MM.1S (cell line): ENCODE data around the gene SLC2A3.
"Not testable (repeated sequence)": the region's sequence is repeated elsewhere in the genome, so short reads cannot be mapped to it uniquely, and the experiment has no call there.

Experiments used
- DNase-seq: peaks from one replicate; pipeline ENCODE4 v3.0.0-alpha.2; 2015
- H2AFZ ChIP-seq: fragments of 300-600 bp; sonication (generic); 2 replicates; pipeline ENCODE4 v1.6.0; 2016; ENCODE audit warnings: antibody characterized with exemption, low read length
- H3F3A ChIP-seq: fragments of 300-600 bp; sonication (generic); 2 replicates; pipeline ENCODE4 v1.6.1; 2016; ENCODE audit warnings: mild to moderate bottlenecking, antibody characterized with exemption, low read length, moderate library complexity, mixed read lengths; ENCODE audit not compliant: insufficient read depth
- H3K27ac ChIP-seq: fragments of 300-600 bp; sonication (generic); 2 replicates; pipeline ENCODE4 v1.5.1; 2016; ENCODE audit warnings: mild to moderate bottlenecking, low read length
- H3K27me3 ChIP-seq: fragments of 300-600 bp; sonication (generic); replicated peaks from 2 replicates; pipeline ENCODE4 v1.6.0; 2016; ENCODE audit warnings: low read length; ENCODE audit not compliant: insufficient read depth
- H3K36me3 ChIP-seq: fragments of 300-600 bp; sonication (generic); replicated peaks from 2 replicates; pipeline ENCODE4 v1.6.1; 2016; ENCODE audit warnings: mild to moderate bottlenecking, low read length, mixed read lengths; ENCODE audit not compliant: insufficient read depth
- H3K4me1 ChIP-seq: fragments of 300-600 bp; sonication (generic); 2 replicates; pipeline ENCODE4 v1.6.1; 2016; ENCODE audit warnings: low read length, mixed read lengths
- H3K4me2 ChIP-seq: fragments of 300-600 bp; sonication (generic); 2 replicates; pipeline ENCODE4 v1.6.0; 2016; ENCODE audit warnings: low read depth, low read length
- H3K4me3 ChIP-seq: fragments of 300-600 bp; sonication (generic); 2 replicates; pipeline ENCODE4 v1.5.1; 2016; ENCODE audit warnings: low read length, mixed read lengths
- H3K79me2 ChIP-seq: fragments of 300-600 bp; sonication (generic); 2 replicates; pipeline ENCODE4 v1.6.1; 2016; ENCODE audit warnings: mixed run types, low read length, mixed read lengths
- H3K9ac ChIP-seq: fragments of 300-600 bp; sonication (generic); 2 replicates; pipeline ENCODE4 v1.6.1; 2016; ENCODE audit warnings: low read length, mixed read lengths
- H3K9me2 ChIP-seq: fragments of 300-600 bp; sonication (generic); replicated peaks from 2 replicates; pipeline ENCODE4 v1.6.1; 2016; ENCODE audit warnings: mild to moderate bottlenecking, low read length, mixed read lengths; ENCODE audit not compliant: insufficient read depth
- H3K9me3 ChIP-seq: fragments of 300-600 bp; sonication (generic); replicated peaks from 2 replicates; pipeline ENCODE4 v1.6.1; 2016; ENCODE audit warnings: mild to moderate bottlenecking, low read length, mixed read lengths; ENCODE audit not compliant: insufficient read depth
- H4K20me1 ChIP-seq: fragments of 300-600 bp; sonication (generic); 2 replicates; pipeline ENCODE4 v1.6.1; 2016; ENCODE audit warnings: mild to moderate bottlenecking, low read length, moderate library complexity, mixed read lengths; ENCODE audit not compliant: insufficient read depth
- EZH2 ChIP-seq: fragments of 300-600 bp; sonication (generic); optimal IDR thresholded peaks from 2 replicates; pipeline ENCODE3; 2017; ENCODE audit warnings: low read depth, mild to moderate bottlenecking, antibody characterized with exemption, low read length, mixed read lengths
- EZH2phosphoT487 ChIP-seq: fragments of 300-600 bp; sonication (generic); IDR thresholded peaks from 2 replicates; pipeline ENCODE4 v1.6.1; 2018; ENCODE audit warnings: antibody characterized with exemption, low read length
- TF ChIP-seq, protein P1 (sequence below): fragments of 300-600 bp; sonication (generic); IDR thresholded peaks from 2 replicates; pipeline ENCODE4 v1.5.1; 2016; ENCODE audit warnings: antibody characterized with exemption, low read length, mixed read lengths

SLC2A3 gene

DNA sequence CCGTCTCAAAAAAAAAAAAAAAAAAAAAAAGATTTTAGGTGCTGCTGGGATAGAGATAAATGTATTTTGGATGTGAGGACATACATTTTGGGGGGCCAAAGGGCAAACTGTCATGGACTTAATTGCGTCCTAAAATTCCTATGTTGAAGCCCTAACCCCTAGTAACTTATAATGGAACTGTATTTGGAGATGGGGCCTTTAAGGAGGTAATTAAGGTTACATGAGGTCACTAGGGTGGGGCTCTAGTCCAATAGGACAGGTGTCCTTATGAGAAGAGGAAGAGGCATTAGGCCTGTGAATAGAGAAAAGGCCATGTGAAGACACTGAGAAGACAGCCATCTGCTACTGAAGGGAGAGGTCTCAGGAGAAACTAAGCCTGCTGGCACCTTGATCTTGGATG is 17.9 kb upstream of the SLC2A3 start:
- not testable (repeated sequence) for H2AFZ ChIP-seq, H3K27me3 ChIP-seq, DNase-seq, H3K9ac ChIP-seq, H3K9me2 ChIP-seq, H3K36me3 ChIP-seq, H3K4me3 ChIP-seq, H3K4me2 ChIP-seq, H3K27ac ChIP-seq, H3K9me3 ChIP-seq, H4K20me1 ChIP-seq, H3K4me1 ChIP-seq, H3K79me2 ChIP-seq, H3F3A ChIP-seq

DNA sequence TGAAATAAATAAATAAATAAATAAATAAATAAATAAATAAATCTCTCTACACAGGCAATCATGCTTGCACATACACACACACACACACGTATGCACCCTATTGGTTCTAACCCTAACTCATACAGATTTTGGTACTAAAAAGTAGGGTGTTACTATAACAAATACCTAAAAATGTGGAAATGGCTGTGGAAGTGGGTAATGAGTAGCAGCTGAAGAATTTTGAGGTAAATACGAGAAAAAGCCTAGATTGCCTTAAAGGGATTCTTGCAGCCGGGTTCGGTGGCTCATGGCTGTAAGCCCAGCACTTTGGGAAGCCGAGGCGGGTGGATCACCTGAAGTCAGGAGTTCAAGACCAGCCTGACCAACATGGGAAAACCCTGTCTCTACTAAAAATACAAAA is 15.7 kb upstream of the SLC2A3 start:
- H3K4me2 ChIP-seq = no peak overlapping the region
- no peaks in the 10 kb centered on the region for H3F3A ChIP-seq

DNA sequence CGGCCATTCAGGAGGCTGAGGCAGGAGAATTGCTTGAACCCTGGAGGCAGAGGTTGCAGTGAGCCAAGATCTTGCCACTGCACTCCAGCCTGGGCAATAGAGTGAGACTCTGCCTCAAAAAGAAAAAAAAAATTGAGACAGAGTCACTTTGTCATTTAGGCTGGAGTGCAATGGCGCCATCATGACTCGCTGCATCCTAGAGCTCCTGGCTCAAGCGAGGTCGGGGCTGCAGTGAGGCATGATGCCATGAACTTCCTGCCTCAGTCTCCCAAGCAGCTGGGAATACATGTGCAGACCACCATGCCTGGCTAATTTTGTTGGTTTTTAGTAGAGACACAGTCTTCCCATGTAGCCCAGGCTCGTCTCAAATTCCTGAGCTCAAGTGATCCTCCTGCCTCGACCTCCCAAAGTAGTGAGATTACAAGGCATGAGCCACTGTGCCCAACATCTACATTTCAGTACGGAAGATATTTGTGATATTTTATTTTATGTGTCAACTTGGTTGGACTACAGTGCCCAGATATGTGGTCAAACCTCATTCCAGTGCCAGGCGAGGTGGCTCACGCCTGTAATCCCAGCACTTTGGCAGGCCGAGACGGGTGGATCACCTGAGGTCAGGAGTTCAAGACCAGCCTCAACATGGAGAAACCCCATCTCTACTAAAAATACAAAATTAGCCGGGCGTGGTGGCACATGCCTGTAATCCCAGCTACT is 14.4 kb upstream of the SLC2A3 start:
- H3K79me2 ChIP-seq, DNase-seq, H3K9me2 ChIP-seq, H2AFZ ChIP-seq, H3K27ac ChIP-seq, H3K4me3 ChIP-seq, H3K4me2 ChIP-seq, H3K4me1 ChIP-seq, H4K20me1 ChIP-seq, H3K9ac ChIP-seq, H3F3A ChIP-seq, H3K9me3 ChIP-seq, H3K27me3 ChIP-seq, H3K36me3 ChIP-seq: not testable (repeated sequence)

More for the DNA sequence above, 15.7 kb upstream of the SLC2A3 start:
- no peaks in the 10 kb centered on the region for H3K4me1 ChIP-seq
- no peak for DNase-seq
- H3K27ac ChIP-seq = no peak overlapping the region
- no peaks in the 10 kb centered on the region for H3K79me2 ChIP-seq
- H3K9ac ChIP-seq = no peak overlapping the region
- no peak overlapping the region for H3K4me3 ChIP-seq
- no peaks in the 10 kb centered on the region for H3K27me3 ChIP-seq
- no peaks in the 10 kb centered on the region for H3K36me3 ChIP-seq
- TF ChIP-seq EZH2 (no peak), EZH2phosphoT487 (no peak)
- TF ChIP-seq, protein P1, sequence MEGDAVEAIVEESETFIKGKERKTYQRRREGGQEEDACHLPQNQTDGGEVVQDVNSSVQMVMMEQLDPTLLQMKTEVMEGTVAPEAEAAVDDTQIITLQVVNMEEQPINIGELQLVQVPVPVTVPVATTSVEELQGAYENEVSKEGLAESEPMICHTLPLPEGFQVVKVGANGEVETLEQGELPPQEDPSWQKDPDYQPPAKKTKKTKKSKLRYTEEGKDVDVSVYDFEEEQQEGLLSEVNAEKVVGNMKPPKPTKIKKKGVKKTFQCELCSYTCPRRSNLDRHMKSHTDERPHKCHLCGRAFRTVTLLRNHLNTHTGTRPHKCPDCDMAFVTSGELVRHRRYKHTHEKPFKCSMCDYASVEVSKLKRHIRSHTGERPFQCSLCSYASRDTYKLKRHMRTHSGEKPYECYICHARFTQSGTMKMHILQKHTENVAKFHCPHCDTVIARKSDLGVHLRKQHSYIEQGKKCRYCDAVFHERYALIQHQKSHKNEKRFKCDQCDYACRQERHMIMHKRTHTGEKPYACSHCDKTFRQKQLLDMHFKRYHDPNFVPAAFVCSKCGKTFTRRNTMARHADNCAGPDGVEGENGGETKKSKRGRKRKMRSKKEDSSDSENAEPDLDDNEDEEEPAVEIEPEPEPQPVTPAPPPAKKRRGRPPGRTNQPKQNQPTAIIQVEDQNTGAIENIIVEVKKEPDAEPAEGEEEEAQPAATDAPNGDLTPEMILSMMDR = no peak
- H4K20me1 ChIP-seq = no peaks in the 10 kb centered on the region
- no peaks in the 10 kb centered on the region for H3K9me3 ChIP-seq
- no peak overlapping the region for H2AFZ ChIP-seq
- H3K9me2 ChIP-seq = no peaks in the 10 kb centered on the region

DNA sequence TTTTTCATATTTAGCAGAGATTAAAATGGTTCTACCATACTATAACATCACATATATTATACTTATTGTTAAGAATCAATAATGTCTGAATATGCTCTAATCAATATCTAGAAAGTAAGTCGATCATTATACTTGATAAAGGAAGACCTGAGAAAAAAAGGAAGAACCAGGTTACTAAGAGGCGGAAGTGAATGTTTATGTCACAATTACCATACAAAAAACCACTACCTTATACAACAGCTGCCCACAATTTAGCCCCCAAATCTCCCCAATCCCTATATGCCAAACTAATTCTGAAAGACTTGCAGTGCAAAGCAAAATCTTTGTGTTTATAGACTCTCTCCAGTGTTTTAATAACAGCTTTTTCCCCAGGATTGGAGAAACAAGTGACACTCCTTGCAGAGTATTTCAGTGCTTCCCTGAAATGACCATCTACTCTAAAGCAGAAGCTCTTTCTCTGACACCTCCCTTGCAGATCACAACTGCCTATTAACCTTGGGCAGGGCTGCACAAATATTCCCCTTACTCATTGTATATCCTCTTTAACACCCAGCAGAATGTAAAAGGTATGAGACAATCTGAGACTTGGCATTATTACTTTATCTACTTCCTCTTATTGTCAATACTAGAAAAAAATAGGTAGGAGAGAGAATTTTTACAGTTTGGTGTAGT is 12.7 kb upstream of the SLC2A3 start:
- Histone ChIP-seq H3K4me3 (no peak overlapping the region), H3K9me2 (no peaks in the 10 kb centered on the region), H3F3A (no peaks in the 10 kb centered on the region), H3K79me2 (no peaks in the 10 kb centered on the region), H3K27ac (no peak overlapping the region), H3K9ac (no peak overlapping the region), H2AFZ (no peak overlapping the region), H4K20me1 (no peaks in the 10 kb centered on the region), H3K36me3 (no peaks in the 10 kb centered on the region), H3K4me2 (no peak overlapping the region), H3K4me1 (no peaks in the 10 kb centered on the region), H3K9me3 (no peaks in the 10 kb centered on the region), H3K27me3 (no peaks in the 10 kb centered on the region)
- DNase-seq = no peak
- no peak for TF ChIP-seq EZH2
- TF ChIP-seq, protein P1 = no peak
